NOMO-1 treated with DMSO at 0.1 percent for 48 hours (cell line): ENCODE results near the gene PAPOLA.
"Not testable (repeated sequence)": the region's sequence is repeated elsewhere in the genome, so short reads cannot be mapped to it uniquely, and the experiment has no call there.

ENCODE experiments used
- DNase-seq: peaks from one replicate; lab custom pipeline; 2025; ENCODE audit not compliant: unreplicated experiment; lab: John Stamatoyannopoulos, UW

PAPOLA gene

GRCh38 chr14:96501740-96502620, at the start of gene PAPOLA:
PAPOLA (plus strand) TSS chr14:96502382; CDS start chr14:96502593, 211 bp downstream.
- DNase-seq = peak; percentile 92

DNA sequence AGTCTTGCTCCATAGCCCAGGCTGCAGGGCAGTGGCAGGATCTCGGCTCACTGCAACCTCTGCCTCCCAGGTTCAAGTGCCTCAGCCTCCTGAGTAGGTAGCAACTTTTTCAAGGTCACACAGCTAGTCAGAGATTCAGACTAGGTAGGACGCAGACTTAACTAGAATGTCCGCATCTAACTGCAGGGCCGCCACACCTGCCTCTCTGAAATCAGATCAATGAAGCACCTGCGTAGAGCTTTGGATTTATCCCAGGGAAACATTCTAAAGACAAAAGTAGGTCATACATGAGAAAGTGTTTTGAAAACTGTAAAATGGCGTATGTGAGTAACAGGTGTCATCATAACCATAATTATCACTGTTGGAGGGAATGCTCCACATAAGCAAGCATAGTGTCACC, 49.5 kb upstream of the PAPOLA start:
- no peak for DNase-seq

- DNase-seq = no peak
Observed at GRCh38 chr14:96455588-96455987, 46.6 kb upstream of the PAPOLA start.

DNA sequence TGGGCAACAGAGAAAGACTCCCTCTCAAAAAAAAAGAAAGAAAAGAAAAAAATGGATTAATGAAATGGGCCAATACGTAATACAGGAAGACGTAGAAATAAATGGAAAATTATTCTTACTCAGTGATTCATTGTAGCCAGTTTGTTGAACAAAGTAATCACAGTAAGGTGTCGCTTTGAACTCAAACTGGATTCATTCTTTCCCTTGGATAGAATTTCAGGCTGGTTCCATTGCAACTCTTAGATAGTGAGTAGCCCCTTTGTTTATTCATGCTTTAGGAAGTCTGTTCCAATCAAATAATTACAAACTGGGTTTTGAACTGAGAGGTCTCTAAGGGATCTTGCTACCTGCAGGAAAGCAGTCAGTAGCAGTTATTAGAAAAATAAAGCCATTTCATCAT, 42.3 kb upstream of the PAPOLA start:
- DNase-seq = no peak

GRCh38 chr14:96461950-96462798, 40.0 kb upstream of the PAPOLA start:
- peak; percentile 42 for DNase-seq

- no peak for DNase-seq
Observed at GRCh38 chr14:96464136-96464535, 38.0 kb upstream of the PAPOLA start.

GRCh38 chr14:96466918-96467317, 35.3 kb upstream of the PAPOLA start:
- DNase-seq = no peak

DNA sequence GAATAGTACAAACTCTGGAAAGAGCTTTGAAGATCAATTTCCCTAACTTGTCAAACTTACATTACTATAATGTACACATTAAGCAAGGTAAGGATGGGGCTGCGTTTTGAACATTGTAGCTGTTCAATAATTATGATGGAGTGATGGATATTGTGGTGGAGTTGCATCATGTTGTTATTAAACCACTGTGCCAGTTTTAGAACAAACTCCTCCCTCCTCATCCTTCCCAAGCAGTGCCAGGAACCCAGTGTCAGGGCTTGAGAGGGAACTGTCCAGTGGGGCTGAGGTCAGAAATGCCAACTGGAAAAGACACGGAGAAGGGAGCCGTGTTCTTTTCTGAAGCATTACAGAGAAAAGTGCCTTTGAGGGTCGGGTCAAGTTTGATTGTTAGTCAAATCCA, 31.9 kb upstream of the PAPOLA start:
- no peak for DNase-seq

DNA sequence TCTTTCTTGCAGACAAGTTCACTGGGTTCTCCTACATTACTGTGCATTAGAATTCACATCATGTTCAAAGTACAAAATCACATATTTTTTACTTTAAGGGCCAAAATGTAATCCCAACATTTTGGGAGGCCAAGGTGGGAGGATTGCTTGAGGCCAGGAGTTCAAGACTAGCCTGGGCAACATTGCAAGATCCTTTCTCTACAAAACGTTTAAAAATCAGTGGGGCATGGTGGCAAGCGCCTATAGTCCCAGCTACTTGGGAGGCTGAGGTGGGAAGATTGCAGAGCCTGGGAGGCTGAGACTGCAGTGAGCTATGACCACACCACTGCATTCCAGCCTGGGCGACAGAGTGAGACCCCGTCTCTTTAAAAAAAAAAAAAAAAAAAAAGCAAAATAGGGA, 31.2 kb upstream of the PAPOLA start:
- DNase-seq = not testable (repeated sequence)

DNA sequence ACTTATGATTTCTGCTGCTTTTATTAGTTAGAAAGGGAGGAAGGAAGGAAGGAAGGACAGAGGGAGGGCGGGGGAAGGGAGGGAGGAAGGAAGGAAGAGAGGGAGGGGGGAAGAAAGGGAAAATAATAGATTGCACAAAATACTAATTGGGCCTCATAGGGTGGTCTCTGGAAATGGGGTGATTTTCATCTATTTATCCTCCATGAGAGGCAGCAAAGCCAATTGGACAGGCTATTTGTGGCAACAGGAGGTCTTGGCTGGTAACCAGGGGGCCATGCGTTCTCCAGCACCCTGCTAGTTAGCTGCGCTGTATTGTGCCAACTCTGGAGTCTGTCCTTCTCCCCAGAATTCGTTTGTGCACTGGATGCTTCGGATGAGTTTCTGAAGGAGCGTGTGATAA, 24.1 kb upstream of the PAPOLA start:
- no peak for DNase-seq

DNA sequence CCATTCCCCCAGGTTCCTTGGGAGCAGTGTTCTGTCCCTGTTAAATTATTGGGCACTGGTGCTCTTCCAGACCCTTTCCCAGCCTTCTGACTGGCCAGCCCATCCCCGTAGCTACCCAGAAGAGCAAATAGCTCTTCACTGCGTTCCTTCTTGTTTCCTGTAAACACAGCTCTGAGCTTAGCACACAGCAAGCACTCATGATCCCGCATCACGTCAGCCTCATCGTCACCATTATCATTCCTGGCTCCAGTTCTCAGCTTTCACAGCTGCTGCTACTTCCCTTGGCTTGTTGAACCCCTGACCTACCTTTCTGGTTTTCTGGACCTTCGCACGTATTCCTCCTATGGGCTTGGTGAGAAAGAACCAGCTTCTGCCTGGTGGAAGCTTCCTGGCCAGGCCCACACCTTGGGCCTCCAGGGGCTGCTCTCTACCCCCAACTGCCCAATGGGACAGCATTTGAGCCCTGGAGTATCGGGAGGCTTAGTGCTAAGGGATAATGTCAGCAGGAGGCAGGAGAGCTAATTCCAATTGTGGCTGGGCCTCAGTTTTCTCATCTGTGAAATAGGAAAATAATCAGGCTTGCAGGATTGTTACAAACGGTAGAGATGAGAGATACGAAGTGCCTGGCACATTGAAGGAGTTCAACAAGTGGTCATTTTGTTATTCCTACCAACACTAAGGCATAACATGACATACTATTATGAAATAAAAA, 22.6 kb upstream of the PAPOLA start:
- no peak for DNase-seq

DNA sequence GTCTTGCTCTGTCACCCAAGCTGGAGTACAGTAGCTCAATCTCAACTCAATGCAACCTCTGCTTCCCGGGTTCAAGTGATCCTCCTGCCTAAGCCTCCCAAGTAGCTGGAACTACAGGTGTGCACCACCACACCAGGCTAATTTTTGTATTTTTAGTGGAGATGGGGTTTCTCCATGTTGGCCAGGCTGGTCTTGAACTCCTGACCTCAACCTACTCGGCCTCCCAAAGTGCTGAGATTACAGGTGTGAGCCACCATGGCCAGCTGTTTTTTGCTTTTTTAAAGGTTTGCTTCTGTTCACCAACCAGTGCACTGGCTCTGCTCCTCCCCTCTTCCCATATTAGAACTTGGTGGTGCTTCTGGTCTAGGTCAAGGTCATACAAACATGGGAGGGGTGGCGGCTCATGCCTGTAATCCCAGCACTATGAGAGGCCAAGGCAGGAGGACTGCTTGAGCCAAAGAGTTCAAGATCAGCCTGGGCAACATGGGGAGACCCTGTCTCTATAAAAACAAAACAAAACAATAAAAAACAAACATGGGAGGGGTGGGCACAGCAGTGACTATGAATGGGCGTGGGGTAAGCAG, 20.4 kb upstream of the PAPOLA start:
- no peak for DNase-seq

DNA sequence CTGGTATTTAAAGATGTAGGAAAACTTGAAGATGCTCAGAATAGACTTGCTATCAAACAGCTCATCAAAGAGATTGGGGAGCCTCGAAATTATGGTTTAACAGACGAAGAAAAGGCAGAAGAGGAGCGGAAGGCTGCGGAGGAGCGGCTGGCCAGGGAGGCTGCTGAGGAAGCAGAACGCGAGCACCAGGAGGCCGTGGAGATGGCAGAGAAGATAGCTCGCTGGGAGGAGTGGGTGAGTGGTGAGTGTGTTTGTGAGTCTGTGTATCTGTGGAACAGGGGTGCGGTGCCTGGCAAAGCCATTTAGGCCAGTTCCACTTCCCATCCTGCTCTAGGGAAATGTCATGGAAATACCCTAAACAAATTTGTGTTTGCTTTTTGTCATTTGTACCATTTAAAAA, 19.2 kb upstream of the PAPOLA start:
- DNase-seq = no peak

DNA sequence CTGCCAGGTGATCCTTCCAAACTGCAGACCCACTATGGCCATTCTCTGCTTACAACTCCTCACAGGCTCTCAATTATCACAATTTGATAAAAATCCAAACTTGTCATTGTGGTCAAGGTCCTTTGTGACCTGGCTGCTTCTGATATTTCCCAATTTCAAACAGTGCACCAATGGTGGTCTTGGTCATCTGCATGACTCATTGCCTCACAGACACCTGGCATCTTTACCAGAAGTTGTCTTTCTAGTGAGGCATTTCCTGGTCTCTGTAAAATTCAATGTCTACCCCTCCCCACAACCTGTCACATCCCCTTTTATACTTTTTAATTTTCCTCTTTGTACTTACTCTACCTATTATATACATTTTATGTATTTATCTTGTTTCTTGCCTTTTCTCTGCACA, 17.8 kb upstream of the PAPOLA start:
- DNase-seq = peak; percentile 14

GRCh38 chr14:96486705-96487104, 15.5 kb upstream of the PAPOLA start:
- peak; percentile 57 for DNase-seq

DNA sequence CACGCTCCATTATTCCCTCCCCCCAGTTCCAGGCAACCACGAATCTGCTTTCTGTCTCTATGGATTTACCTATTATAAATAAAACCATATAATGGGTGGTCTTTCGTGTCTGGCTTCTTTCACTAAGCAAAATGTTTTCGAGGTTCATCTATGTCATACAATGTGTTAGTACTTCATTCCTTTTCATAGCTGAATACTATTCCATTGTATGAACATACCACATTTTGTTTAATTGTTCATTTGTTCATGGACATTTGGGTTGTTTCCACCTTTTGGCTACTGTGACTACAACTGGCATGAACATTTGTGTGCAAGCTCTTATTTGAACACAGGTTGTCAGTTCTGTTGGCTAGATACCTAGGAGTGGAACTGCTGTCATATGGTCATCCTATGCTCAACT, 12.9 kb upstream of the PAPOLA start:
- DNase-seq = no peak

DNA sequence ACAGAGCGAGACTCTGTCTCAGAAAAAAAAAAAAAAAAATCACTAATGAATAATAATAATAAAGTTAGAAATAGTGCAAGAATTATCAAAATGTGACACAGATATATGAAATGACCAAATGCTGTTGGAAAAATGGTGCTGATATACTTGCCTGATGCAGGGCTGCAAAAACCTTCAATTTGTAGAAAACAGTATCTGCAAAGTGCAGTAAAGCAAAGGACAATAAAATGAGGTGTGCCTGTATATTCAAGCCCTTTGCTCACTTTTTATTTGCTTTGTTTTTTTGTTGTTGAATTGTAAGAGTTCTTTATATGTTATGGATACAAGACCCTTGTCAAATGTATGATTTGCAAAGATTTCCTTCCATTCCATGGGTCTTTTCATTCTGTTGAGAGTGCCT, 9.0 kb upstream of the PAPOLA start:
- no peak for DNase-seq

GRCh38 chr14:96494331-96494730, 7.9 kb upstream of the PAPOLA start:
- DNase-seq = no peak

DNA sequence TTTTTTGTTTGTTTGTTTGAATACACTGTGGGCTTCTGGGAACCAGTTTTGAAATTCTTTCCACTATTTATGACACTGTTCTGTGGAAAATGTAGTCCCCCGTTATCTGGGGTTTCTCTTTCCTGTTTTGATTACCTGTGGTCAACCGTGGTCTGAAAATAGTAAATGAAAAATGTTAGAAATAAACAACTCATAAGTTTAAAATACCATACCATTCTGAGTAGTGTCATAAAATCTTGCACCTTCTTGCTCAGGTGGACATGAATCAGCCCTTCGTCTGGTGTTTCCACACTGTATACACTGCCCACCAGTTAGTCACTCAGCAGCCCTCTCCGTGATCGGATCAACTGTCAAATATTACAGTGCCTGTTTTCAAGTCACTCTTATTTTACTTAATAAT, 5.1 kb upstream of the PAPOLA start:
- no peak for DNase-seq

GRCh38 chr14:96497586-96497985, 4.6 kb upstream of the PAPOLA start:
- DNase-seq = no peak

- peak; percentile 10 for DNase-seq
Observed at GRCh38 chr14:96501217-96501739, 904 bp upstream of the PAPOLA start.
